Measurements from ENCODE around the gene TFRC.
"Not testable (repeated sequence)": the region's sequence is repeated elsewhere in the genome, so short reads cannot be mapped to it uniquely, and the experiment has no call there.

The TFRC gene

DNA sequence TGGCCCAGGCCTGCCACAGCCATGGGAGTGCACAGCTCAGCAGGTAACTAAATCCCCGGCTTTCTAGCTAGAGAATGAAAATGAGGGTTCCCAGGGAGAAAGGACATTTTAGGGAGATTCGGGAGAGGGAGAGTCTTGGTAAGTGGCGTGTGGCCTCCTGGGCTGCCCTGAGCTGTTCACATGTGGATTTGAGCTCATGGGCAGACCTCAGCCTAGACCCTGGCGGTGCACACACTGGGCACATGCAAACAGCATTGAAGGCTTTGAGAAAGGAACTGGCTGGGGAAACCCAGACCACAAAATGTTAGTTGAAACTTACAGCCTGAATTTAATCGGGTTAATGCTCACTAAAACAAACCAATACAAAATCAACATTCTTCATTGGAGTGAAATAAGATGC lies 72.4 kb downstream of the TFRC start:
- TF ChIP-seq, protein P1, sequence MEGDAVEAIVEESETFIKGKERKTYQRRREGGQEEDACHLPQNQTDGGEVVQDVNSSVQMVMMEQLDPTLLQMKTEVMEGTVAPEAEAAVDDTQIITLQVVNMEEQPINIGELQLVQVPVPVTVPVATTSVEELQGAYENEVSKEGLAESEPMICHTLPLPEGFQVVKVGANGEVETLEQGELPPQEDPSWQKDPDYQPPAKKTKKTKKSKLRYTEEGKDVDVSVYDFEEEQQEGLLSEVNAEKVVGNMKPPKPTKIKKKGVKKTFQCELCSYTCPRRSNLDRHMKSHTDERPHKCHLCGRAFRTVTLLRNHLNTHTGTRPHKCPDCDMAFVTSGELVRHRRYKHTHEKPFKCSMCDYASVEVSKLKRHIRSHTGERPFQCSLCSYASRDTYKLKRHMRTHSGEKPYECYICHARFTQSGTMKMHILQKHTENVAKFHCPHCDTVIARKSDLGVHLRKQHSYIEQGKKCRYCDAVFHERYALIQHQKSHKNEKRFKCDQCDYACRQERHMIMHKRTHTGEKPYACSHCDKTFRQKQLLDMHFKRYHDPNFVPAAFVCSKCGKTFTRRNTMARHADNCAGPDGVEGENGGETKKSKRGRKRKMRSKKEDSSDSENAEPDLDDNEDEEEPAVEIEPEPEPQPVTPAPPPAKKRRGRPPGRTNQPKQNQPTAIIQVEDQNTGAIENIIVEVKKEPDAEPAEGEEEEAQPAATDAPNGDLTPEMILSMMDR (IDR thresholded peaks at IDR 0.05; ENCODE audit: low read depth, low read length, missing control alignments), result no peak
- DNase-seq (ENCODE audit: extremely low read depth, low read depth), result no peak
- H3K4me3 ChIP-seq (replicated peaks; ENCODE audit: low read depth, low read length), result no peak overlapping the region

DNA sequence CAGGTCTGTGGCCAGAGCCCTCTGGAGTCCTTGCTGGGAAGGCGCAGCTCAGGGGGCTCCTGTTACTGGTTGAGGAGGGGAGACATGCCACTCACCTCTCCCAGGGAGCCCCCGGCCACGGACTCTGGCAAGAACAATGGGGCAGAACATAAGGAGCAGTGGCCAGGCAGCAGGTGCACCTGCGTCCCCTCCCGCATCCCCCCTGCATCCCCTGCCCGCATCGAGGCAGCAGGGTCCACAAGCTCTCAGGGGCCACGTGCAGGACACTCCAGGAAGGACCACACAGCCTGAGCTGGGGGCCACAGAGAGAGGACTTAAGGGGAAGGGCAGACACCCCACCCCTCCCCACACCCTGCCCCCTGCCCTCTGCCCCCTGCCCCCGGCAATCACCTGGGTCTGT lies 73.0 kb downstream of the TFRC start:
- DNase-seq (ENCODE audit: extremely low read depth, low read depth), result no peak
- TF ChIP-seq, protein P1 (IDR thresholded peaks at IDR 0.05; ENCODE audit: low read depth, low read length, missing control alignments), result no peak
- no peak overlapping the region for H3K4me3 ChIP-seq (replicated peaks; ENCODE audit: low read depth, low read length)

DNA sequence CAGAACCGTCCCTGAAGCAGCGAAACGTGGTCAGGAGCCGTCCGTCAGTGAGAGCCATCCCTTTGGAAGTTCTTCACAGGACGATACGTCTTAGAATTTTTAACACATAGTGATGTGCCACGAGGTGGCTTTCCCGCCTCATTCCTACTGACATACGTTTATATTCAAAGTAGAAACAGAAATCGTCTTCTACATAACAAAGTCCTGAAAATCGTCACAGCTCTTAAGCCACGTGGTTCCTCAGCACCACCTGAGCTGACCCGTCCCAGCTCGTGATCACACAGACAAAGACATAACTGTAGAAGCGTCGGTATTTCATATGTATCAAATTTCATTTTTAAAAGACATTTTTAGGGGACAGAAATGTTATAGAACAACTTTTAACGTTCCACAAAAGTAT lies 73.5 kb downstream of the TFRC start:
- H3K4me3 ChIP-seq (replicated peaks; ENCODE audit: low read depth, low read length), result no peak overlapping the region
- TF ChIP-seq, protein P1 (IDR thresholded peaks at IDR 0.05; ENCODE audit: low read depth, low read length, missing control alignments), result no peak
- no peak for DNase-seq (ENCODE audit: extremely low read depth, low read depth)

DNA sequence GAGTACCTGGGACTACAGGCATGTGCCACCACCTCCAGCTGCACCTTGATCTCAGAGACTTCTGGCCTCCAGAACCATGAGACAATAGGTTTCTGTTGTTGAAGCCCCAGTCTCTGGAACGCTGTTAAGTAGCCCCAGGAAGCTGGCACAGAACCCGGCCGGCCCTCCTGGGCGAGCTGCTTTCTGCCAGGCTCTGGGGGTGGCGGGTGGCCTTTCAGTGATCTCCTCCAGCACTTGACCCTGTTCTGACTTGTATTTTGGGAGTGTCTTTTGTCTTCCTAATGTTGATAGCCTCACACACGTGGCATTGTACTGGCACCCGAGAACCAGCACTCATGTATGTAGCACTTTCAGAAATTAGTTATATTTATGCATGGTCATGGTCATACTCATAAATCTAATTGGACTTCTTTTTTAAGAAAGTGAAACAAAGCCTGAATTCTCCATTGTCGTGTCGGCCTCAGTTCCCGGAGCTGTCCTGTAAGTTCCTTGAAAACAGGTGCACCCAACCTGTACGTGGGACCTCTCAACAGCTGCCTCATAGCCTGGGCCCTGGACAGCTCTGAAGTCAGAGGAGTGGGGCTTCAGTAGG lies 74.0 kb downstream of the TFRC start:
- TF ChIP-seq, protein P1 (IDR thresholded peaks at IDR 0.05; ENCODE audit: low read depth, low read length, missing control alignments), result no peak
- no peak overlapping the region for H3K4me3 ChIP-seq (replicated peaks; ENCODE audit: low read depth, low read length)
- DNase-seq (ENCODE audit: extremely low read depth, low read depth), result no peak

DNA sequence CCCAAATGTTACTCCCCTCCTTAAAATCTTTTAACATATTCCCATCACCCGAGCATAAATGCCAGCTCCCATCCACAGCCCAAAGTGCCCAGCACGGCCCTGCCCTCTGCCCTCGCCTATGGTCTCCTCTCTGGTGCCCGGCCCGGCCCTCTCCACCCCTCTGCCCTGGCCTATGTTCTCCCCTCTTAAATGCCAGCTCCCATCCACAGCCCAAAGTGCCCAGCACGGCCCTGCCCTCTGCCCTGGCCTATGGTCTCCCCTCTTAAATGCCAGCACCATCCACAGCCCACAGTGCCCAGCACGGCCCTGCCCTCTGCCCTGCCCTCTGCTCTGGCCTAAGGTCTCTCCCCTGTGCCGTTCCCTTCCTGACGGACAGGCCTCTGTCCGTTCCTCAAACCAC lies 76.6 kb downstream of the TFRC start:
- H3K4me3 ChIP-seq (replicated peaks; ENCODE audit: low read depth, low read length); DNase-seq (ENCODE audit: extremely low read depth, low read depth): not testable (repeated sequence)

DNA sequence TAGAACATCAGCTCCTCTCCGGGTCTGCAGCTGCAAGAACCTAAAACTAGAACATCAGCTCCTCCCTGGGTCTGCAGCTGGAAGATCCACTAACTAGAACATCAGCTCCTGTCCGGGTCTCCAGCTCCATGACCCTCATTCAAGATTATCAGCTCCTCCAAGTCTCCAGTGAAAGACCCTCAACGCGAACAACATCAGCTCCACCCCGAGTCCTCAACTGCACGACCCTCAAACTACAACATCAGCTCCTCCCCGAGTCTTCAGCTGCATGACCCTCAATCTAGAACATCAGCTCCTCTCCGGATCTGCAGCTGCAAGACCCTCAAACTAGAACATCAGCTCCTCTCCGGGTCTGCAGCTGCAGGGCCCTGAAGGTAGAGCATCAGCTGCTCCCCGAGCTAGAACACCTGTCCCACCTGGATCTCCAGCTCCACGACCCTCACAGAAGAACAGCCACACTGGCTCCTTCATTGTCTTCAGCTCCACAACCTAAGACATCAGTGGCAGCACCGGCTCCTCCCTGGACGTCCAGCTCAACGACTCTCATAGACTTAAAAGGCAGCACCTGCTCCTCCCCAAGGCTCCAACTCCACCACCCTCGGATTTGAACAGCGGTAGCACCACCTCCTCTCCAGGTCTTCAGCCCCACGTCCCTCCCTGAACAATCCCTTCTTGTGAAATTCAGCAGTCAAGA lies 77.4 kb downstream of the TFRC start:
- not testable (repeated sequence) for H3K4me3 ChIP-seq (replicated peaks; ENCODE audit: low read depth, low read length); DNase-seq (ENCODE audit: extremely low read depth, low read depth)

DNA sequence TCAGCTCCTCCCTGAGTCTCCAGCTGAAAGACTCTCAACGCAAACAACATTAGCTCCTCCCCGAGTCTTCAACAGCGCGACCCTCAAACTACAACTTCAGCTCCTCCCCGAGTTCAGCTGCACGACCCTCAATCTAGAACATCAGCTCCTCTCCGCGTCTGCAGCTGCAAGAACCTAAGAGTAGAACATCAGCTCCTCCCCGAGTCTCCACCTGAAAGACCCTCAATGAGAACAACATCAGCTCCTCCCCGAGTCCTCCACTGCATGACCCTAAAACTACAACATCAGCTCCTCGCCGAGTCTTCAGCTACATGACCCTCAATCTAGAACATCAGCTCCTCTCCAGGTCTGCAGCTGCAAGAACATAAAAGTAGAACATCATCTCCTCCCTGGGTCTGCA lies 78.3 kb downstream of the TFRC start:
- no peak overlapping the region for H3K4me3 ChIP-seq (replicated peaks; ENCODE audit: low read depth, low read length)
- DNase-seq (ENCODE audit: extremely low read depth, low read depth), result no peak
- TF ChIP-seq, protein P1 (IDR thresholded peaks at IDR 0.05; ENCODE audit: low read depth, low read length, missing control alignments), result no peak

DNA sequence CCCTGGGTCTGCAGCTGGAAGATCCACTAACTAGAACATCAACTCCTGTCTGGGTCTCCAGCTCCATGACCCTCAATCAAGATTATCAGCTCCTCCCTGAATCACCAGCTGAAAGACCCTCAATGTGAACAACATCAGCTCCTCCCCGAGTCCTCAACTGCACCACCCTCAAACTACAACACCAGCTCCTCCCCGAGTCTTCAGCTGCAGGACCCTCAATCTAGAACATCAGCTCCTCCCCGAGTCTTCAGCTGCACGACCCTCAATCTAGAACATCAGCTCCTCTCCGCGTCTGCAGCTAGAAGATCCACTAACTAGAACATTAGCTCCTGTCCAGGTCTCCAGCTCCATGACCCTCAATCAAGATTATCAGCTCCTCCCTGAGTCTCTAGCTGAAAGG lies 79.2 kb downstream of the TFRC start:
- not testable (repeated sequence) for DNase-seq (ENCODE audit: extremely low read depth, low read depth); H3K4me3 ChIP-seq (replicated peaks; ENCODE audit: low read depth, low read length)

DNA sequence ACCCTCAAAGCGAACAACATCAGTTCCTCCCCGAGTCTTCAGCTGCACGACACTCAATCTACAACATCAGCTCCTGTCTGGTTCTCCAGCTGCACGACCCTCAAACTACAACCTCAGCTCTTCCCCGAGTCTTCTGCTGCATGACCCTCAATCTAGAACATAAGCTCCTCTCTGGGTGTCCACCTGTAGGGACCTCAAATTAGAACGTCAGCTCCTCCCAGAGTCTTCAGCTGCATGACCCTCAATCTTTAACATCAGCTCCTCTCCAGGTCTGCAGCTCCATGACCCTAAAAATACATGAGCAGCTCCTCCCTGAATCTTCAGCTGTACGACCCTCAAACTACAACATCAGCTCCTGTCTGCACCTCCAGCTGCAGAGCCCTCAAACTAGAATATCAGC lies 80.7 kb downstream of the TFRC start:
- H3K4me3 ChIP-seq (replicated peaks; ENCODE audit: low read depth, low read length); DNase-seq (ENCODE audit: extremely low read depth, low read depth): not testable (repeated sequence)

DNA sequence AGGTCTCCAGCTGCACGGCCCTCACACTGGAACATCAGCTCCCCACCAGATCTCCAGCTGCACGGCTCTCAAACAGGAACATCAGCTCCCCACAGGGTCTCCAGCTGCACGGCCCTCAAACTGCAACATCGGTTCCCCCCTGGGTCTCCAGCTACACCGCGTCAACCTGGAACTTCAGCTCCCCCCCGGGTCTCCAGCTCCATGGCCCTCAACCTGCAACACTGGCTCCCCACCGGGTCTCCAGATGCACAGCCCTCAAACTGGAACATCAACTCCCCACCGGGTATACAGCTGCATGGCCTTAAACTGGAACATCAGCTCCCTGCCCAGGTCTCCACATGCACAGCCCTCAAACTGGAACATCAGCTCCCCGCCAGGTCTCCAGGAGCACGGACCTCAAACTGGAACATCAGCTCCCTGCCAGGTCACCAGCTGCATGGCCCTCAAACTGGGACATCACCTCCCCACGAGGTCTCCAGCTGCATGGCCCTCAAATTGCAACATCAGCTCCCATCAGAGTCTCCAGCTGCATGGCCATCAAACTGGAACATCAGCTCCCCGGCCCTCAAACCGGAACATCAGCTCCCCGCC lies 81.4 kb downstream of the TFRC start:
- DNase-seq (ENCODE audit: extremely low read depth, low read depth); H3K4me3 ChIP-seq (replicated peaks; ENCODE audit: low read depth, low read length): not testable (repeated sequence)

Data from HFF-Myc (cell line).